AG09309 (cell line): Measurements from ENCODE around the gene WDR19.

Source experiments
- DNase-seq: peaks from one replicate; pipeline ENCODE4 v3.0.0-alpha.2; 2010; ENCODE audit warnings: low read depth
- H3K4me3 ChIP-seq: 2 replicates; pipeline ENCODE4 v1.5.1; 2011; ENCODE audit warnings: mild to moderate bottlenecking, low read depth, low read length, moderate library complexity; ENCODE audit not compliant: control insufficient read depth
- TF ChIP-seq, protein P1 (sequence below): IDR thresholded peaks from 2 replicates; pipeline ENCODE4 v1.5.1; 2011; ENCODE audit warnings: mild to moderate bottlenecking, low read depth, low read length, inconsistent platforms; ENCODE audit not compliant: insufficient read depth, control insufficient read depth; ENCODE audit errors: missing control alignments

Gene WDR19

DNA sequence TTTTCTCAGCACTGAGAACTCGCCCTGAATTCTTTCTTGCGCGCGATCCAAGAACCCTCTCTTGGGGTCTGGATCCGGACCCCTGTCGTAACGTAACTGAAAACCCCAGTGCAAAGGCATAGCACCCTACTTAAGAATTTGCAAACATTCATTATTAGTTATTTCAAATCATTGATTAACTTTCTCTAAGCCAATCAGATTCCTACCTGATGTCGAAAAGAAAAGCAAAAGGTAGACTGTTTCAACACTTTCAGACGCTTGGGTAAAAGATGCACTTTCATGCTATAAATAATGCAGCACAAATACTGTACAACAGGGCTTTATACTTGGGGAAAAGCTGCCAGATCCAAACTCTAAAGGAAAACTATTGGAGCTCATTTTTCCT is 817 bp upstream of the WDR19 start:
- peak overlapping the region; percentile 36 for H3K4me3 ChIP-seq
- no peak for DNase-seq
- TF ChIP-seq, protein P1, sequence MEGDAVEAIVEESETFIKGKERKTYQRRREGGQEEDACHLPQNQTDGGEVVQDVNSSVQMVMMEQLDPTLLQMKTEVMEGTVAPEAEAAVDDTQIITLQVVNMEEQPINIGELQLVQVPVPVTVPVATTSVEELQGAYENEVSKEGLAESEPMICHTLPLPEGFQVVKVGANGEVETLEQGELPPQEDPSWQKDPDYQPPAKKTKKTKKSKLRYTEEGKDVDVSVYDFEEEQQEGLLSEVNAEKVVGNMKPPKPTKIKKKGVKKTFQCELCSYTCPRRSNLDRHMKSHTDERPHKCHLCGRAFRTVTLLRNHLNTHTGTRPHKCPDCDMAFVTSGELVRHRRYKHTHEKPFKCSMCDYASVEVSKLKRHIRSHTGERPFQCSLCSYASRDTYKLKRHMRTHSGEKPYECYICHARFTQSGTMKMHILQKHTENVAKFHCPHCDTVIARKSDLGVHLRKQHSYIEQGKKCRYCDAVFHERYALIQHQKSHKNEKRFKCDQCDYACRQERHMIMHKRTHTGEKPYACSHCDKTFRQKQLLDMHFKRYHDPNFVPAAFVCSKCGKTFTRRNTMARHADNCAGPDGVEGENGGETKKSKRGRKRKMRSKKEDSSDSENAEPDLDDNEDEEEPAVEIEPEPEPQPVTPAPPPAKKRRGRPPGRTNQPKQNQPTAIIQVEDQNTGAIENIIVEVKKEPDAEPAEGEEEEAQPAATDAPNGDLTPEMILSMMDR, result no peak

DNA sequence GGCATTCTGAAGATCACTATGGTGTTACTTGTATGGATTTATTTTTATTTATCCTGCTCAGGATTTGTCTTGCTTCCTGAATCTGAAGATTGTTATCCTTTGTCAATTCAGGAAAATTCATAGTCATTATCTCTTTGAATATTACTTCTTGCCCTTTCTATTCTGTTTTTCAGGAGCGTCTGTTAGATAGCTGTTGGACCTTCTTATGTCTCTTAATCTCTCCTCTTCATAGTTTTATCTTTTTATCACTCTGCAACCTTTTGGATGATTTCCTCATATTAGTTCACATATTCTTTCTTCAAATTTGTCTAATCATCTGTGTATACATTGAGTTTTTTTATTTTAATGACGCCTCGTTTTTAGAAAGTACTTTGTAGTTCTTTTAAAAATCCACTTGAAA is 19.6 kb downstream of the WDR19 start:
- no peak for DNase-seq
- TF ChIP-seq, protein P1, result no peak
- no peak overlapping the region for H3K4me3 ChIP-seq

GRCh38 chr4:39204543-39204942 is 22.2 kb downstream of the WDR19 start:
- DNase-seq, result no peak
- TF ChIP-seq, protein P1, result no peak
- no peak overlapping the region for H3K4me3 ChIP-seq

DNA sequence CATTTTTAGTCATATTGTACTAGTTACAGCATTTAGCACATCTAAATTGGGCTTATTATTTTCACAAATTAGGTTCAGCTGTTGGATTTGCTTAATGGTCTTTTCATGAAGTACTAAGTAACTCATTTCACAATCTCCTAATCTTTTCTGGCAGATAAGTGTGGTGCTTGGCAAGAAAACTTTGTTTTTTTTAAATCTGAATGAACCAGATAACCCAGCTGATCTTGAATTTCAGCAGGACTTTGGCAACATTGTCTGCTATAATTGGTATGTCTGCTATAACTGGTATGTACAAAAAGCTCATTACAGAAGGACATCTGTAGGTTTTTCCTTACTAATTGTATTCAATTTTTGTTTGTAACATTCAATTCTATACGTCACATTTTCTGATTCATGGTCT is 22.7 kb downstream of the WDR19 start:
- no peak for DNase-seq
- no peak overlapping the region for H3K4me3 ChIP-seq
- TF ChIP-seq, protein P1, result no peak

GRCh38 chr4:39205476-39205875 is 23.1 kb downstream of the WDR19 start:
- H3K4me3 ChIP-seq, result no peak overlapping the region
- TF ChIP-seq, protein P1, result no peak
- no peak for DNase-seq

- H3K4me3 ChIP-seq, result no peak overlapping the region
- no peak for DNase-seq
- TF ChIP-seq, protein P1, result no peak
These were observed 45.6 kb downstream of the WDR19 start for GRCh38 chr4:39227906-39228305.

- TF ChIP-seq, protein P1, result no peak
- DNase-seq, result no peak
- H3K4me3 ChIP-seq, result no peak overlapping the region
These were observed 46.0 kb downstream of the WDR19 start for GRCh38 chr4:39228377-39228776.
